RCC 7860 (cell line): ENCODE measurements around the gene LURAP1L.
A peak's percentile ranks its signal among the peaks of the same experiment; 100 is the strongest.

ENCODE experiments used
- DNase-seq: peaks from one replicate; pipeline ENCODE4 v3.0.0-alpha.2; 2015; ENCODE audit warnings: low spot score
- FAIRE-seq: peaks from 2 replicates; lab custom pipeline; 2012; peaks lifted over from hg19 to GRCh38; lab: Jason Lieb, UNC

LURAP1L gene

GRCh38 chr9:12774861-12775678 is at the start of gene LURAP1L:
Gene LURAP1L (plus strand): TSS chr9:12775020. CDS start chr9:12775716, 696 bp downstream.
- DNase-seq (peak; percentile 41), FAIRE-seq (peak; percentile 62)

- FAIRE-seq (no peak), DNase-seq (no peak)
Observed at GRCh38 chr9:12726795-12727194, 48.0 kb upstream of the LURAP1L start.

- DNase-seq, result no peak
- FAIRE-seq, result no peak
Observed at GRCh38 chr9:12730198-12730597, 44.6 kb upstream of the LURAP1L start.

GRCh38 chr9:12730927-12731326 is 43.9 kb upstream of the LURAP1L start:
- FAIRE-seq (no peak), DNase-seq (no peak)

GRCh38 chr9:12732971-12733370 is 41.8 kb upstream of the LURAP1L start:
- no peak for DNase-seq
- no peak for FAIRE-seq

- no peak for FAIRE-seq
- DNase-seq, result no peak
Observed at GRCh38 chr9:12735665-12736064, 39.2 kb upstream of the LURAP1L start.

- FAIRE-seq (no peak), DNase-seq (no peak)
Observed at GRCh38 chr9:12737871-12738270, 36.9 kb upstream of the LURAP1L start.

- DNase-seq (no peak), FAIRE-seq (no peak)
Observed at GRCh38 chr9:12739014-12739652, 35.7 kb upstream of the LURAP1L start.

GRCh38 chr9:12740845-12741244 is 34.0 kb upstream of the LURAP1L start:
- FAIRE-seq, result no peak
- DNase-seq, result no peak

- FAIRE-seq (no peak), DNase-seq (no peak)
Observed at GRCh38 chr9:12748016-12748415, 26.8 kb upstream of the LURAP1L start.

GRCh38 chr9:12748954-12749353 is 25.9 kb upstream of the LURAP1L start:
- FAIRE-seq, result no peak
- no peak for DNase-seq

- DNase-seq (peak; percentile 54), FAIRE-seq (peak; percentile 83)
Observed at GRCh38 chr9:12753931-12754330, 20.9 kb upstream of the LURAP1L start.

- no peak for DNase-seq
- FAIRE-seq, result no peak
Observed at GRCh38 chr9:12759761-12760160, 15.1 kb upstream of the LURAP1L start.

GRCh38 chr9:12760758-12761157 is 14.1 kb upstream of the LURAP1L start:
- FAIRE-seq (no peak), DNase-seq (no peak)

- DNase-seq, result no peak
- no peak for FAIRE-seq
Observed at GRCh38 chr9:12764150-12764549, 10.7 kb upstream of the LURAP1L start.

GRCh38 chr9:12765088-12765798 is 9.6 kb upstream of the LURAP1L start:
- DNase-seq (no peak), FAIRE-seq (no peak)

GRCh38 chr9:12766357-12766756 is 8.5 kb upstream of the LURAP1L start:
- no peak for FAIRE-seq
- no peak for DNase-seq

GRCh38 chr9:12770261-12770660 is 4.6 kb upstream of the LURAP1L start:
- FAIRE-seq (no peak), DNase-seq (no peak)

GRCh38 chr9:12771891-12772290 is 2.9 kb upstream of the LURAP1L start:
- DNase-seq, result peak; percentile 21
- FAIRE-seq, result no peak

- FAIRE-seq (no peak), DNase-seq (no peak)
Observed at GRCh38 chr9:12773562-12773961, 1.3 kb upstream of the LURAP1L start.

- peak; percentile 42 for FAIRE-seq
- DNase-seq, result peak; percentile 73
Observed at GRCh38 chr9:12775679-12776512, 1.1 kb downstream of the LURAP1L start.
